HG03342 (cell line): Measurements from ENCODE around the gene DERL3.
A peak's percentile ranks its signal among the peaks of the same experiment; 100 is the strongest.
"Not testable (repeated sequence)": the region's sequence is repeated elsewhere in the genome, so short reads cannot be mapped to it uniquely, and the experiment has no call there.

Experiments used
- ATAC-seq: cut with Tn5 transposase; IDR thresholded peaks from one replicate; pipeline ENCODE4 v1.9.1; 2021; ENCODE audit warnings: mild to moderate bottlenecking, moderate library complexity; ENCODE audit not compliant: unreplicated experiment

DERL3 gene

DNA sequence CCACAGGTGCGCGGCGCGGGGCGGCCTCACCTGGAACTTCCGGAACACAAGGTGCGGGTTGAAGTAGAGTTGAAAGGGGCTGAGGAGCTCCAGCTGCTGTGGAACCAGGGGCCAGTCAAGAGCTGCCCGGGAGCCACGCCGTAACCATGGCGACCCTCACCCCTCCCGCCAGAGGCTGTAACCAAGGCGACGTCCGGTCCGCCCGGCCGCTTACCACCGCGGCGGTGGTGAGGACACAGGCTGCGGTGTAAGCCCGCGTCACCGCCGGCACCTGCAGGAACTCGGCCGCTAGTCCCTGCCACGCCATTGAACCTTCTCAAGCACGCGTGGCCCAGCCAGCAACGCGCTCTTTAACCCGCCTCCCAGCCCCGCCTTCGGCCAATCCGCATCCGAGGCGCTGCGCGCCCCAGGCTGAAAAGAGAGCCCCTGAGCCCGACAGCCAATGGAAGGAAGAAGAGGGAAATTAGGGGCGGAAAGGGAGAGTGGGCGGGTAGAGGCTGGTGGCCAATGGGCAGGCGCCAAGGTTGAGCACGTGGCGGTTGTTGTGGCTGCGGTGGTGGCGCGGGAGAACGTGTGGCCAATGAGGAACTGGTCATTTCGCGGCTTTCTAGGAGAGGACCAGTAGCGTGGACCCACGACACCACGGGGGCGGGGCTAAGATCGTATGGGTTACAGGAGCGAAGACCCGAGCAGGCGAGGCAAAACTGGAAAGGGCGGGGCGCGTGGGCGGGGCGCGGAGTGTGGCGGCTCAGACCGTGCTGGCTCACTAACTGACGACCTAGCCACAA, at the start of gene DERL3:
TSS of gene DERL3 (minus strand) at position 326 of the 788 bp plus-strand sequence. CDS start at position 307, 19 bp downstream.
- peak; percentile 76 for ATAC-seq

GRCh38 chr22:23884140-23884539, 45.3 kb upstream of the DERL3 start:
- ATAC-seq: no peak

- no peak for ATAC-seq
These were observed 44.9 kb upstream of the DERL3 start for GRCh38 chr22:23883658-23884057.

DNA sequence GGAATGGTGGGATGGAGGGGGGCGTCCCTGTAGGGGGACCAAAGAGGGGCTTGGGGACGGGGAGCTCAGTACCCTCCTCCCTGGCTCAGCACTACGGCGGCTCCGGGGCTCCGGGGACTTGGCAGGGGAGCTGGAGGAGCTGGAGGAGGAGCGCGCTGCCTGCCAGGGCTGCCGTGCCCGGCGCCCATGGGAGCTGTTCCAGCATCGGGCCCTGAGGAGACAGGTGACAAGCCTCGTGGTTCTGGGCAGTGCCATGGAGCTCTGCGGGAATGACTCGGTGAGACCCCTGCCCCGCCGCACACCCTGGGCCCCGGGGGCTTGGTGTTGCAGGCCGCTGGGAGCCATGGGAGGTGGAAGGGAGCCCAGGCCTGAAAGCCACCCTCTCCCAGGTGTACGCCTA, 43.6 kb upstream of the DERL3 start:
- ATAC-seq: no peak

DNA sequence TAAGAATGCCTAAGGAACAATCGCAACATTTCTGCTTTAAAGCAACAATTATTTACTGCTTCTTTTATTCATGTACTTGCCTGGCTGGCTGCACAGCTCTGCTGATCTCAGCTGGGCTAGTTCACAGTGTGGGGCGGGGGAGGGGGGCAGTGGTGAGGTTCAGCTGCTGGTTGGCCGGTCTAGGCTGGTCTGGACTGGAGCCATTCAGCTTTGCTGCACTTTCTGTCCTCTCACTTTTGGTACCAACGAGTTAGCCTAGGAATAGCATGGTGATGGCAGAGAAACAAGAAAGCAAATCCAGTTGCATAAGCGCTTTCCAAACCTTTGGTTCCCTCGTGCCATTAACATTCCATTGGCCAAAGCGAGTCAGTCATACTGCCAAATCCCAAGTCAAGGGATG, 39.4 kb upstream of the DERL3 start:
- ATAC-seq: no peak

DNA sequence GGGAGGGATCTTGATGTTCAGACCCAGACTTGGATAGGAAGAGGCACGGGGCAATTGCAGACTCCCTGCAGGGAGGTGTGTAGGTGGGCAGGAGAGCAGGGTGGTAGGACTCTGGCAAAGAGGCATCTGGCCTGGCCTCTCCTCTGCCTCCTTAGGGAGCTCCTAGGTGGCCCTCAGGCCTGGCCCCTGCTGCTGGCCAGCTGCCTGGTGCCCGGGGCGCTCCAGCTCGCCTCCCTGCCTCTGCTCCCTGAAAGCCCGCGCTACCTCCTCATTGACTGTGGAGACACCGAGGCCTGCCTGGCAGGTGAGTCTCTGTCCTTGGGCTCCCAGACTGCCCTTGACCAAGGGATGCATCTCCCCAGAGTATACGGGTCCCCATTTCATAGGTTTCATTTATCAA, 38.8 kb upstream of the DERL3 start:
- no peak for ATAC-seq

- ATAC-seq: no peak
These were observed 37.0 kb upstream of the DERL3 start for GRCh38 chr22:23875801-23876200.

- no peak for ATAC-seq
These were observed 36.1 kb upstream of the DERL3 start for GRCh38 chr22:23874871-23875270.

DNA sequence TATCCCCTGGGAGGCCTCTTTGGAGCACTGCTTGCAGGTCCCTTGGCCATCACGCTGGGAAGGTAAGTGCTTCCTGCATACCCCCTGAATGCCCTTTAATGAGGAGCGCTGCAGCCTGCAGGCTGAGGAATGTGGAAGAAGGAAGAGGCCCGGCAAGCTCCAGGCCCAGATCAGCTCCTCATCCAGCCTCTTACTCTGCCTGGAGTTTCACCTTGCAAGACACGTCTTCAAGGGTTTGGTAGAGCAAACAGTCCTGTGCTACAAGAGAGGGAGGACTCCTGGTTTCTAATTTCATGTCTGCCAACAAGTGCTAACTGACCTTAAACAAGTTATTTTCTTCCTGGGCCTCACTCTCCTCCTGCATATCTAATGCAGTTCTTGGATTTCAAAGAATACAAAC, 29.8 kb upstream of the DERL3 start:
- no peak for ATAC-seq

GRCh38 chr22:23864499-23865154, 25.8 kb upstream of the DERL3 start:
- ATAC-seq: not testable (repeated sequence)

GRCh38 chr22:23862103-23862502, 23.3 kb upstream of the DERL3 start:
- no peak for ATAC-seq

DNA sequence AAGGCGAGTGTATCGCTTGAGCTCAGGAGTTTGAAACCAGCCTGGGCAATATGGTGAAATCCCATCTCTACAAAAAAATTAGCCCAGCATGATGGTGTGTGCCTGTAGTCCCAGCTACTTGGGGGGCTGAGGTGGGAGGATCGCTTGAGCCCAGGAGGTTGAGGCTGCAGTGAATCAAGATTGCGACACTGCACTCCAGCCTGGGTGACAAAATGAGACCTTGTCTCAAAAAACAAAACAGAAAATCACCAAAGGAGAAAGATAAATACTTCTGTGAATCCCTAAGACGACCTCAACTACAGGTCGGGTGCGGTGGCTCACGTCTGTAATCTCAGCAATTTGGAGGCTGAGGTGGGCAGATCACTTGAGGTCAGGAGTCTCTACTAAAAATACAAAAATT, 21.4 kb upstream of the DERL3 start:
- not testable (repeated sequence) for ATAC-seq

- no peak for ATAC-seq
These were observed 20.4 kb upstream of the DERL3 start for GRCh38 chr22:23859201-23859600.

GRCh38 chr22:23858484-23858815, 19.6 kb upstream of the DERL3 start:
- no peak for ATAC-seq

DNA sequence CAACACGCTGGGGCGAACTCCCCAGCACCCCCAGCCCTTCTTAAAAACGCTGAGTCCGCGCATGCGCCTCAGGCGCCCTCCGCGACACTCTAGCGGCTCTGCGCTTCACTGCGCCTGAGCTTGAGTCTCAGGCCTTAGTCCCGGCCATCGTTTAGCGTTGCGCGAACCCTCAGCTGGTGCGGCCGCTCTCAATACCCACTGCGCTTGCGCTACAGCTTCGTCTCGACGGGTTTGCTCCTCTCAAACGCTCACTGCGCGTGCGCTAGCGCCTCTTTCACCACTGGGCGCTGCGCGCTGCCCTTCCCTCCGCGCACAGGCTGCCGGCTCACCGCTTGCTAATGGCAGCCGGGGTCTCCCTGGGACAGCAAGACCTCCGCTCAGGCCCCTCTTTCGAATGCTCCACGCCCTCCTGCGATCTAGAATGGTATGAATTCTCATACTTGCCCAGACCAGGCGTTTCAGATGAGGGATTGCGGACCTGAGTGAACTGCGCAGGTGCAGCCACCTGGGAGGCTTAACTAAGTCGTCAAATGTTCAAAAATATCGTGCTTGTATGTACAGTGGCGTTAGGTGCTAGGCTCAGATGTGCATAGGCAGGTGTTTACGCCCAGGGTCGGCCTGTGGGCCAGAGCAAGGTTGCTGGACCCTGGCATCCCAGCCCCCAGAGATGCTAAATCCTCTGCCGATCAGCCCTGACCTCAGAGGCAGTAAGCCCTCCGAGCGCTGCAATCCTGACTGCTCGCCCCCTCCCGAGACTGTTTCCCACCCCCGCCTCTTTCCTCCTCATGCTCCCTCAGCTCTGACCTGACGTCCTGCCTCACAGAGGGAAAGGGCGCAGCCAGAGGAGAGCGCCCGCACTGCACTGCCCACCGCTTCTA, 19.0 kb upstream of the DERL3 start, which contains the start of gene SLC2A11:
TSS of gene SLC2A11 (plus strand) at position 270 of the 878 bp plus-strand sequence. CDS start at position 395, 125 bp downstream.
- ATAC-seq: peak; percentile 87

DNA sequence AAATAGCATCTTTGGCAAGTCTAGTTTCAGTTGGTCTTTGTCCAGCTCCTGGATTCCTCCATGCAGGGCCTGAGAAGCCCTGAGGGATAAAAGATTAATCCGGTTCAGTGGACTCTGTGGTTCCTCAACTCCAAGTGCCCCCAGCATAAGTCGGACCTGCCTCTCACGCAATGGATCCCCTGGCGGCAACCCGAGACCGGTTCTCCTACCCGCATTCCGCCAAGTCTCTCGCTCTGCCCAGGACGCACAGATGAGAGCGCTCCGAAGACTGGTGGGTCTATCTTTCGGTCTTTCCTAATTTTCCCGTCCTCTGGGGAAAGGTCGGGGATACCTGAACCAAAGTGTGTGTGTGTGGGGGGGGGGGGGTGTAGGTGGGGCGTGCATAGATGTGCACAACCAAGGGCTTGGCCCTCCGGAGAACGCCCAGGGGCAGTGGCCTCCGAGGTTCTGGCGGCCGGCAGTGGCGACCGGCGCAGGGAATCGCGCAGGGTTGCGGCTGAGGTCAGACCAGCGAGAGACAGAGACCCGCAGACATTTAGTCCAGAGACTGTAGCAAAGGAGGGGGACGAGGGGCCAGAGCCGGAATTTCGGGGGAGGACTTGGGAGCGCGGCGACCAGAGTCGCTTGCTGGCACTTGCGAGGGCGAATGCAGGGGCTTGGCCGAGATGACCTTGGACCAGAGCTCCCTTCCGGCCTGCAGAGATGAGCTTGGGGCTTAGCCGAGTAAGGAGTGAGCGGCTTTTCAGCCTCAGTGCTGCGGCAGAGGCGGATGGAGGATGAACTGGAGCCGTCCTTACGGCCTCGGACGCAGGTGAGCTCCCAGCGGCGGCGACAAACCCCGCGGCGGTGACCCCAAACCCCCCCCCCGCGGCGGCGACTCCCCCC, 18.2 kb upstream of the DERL3 start:
- peak; percentile 48 for ATAC-seq

DNA sequence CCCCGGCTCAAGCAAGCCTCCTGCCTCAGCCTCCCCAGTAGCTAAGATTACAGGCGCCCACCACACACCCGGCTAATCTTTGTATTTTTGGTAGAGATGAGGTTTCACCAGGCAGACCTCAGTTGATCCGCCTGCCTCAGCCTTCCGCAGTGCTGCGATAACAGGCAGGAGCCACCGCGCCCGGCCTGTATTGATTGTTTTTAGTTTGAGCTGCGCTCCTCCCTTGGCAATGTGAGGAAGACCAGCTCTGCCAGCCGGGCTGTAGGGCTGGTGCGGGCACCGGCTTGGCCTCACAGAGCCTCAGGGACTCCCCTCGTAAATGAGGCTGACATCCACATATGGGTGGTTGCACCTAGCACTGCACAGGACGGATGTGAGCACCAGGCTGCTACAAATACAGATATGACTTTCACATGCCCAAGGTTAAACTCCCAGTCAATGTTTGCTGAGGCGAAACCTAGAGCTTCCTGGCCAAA, 11.4 kb upstream of the DERL3 start:
- no peak for ATAC-seq

GRCh38 chr22:23849009-23850006, 10.5 kb upstream of the DERL3 start:
- ATAC-seq: no peak
